Vagina (tissue), 2 donors: ENCODE results near the gene SETBP1.

Source experiments
- POLR2A ChIP-seq, 2 donors: fragments of 450-650 bp; IDR thresholded peaks; one replicate each; pipeline ENCODE4 v1.6.1; 2017; ENCODE audit warnings: antibody characterized with exemption in 2 of 2, mild to moderate bottlenecking in 2 of 2, moderate library complexity in 2 of 2
- POLR2AphosphoS5 ChIP-seq, 2 donors: sonication (generic); formaldehyde crosslinking; IDR thresholded peaks; one replicate each; pipeline ENCODE4 v1.9.0; 2017; ENCODE audit warnings: antibody characterized with exemption in 2 of 2, mild to moderate bottlenecking in 2 of 2, low read depth in 1 of 2; ENCODE audit not compliant: insufficient read depth in 1 of 2
- TF ChIP-seq, protein P1 (sequence below), 3 experiments: fragments of 450-650 bp in 2 of 3; fragments of 200-600 bp in 1 of 3; sonication (generic) in 1 of 3; IDR thresholded peaks; one replicate each; pipeline ENCODE4 v1.5.1; 2017 to 2019; ENCODE audit warnings: antibody characterized with exemption in 3 of 3, mild to moderate bottlenecking in 2 of 3, moderate library complexity in 2 of 3

GRCh38 chr18:44945888-44946401, 265.3 kb downstream of the SETBP1 start:
- TF ChIP-seq, protein P1, sequence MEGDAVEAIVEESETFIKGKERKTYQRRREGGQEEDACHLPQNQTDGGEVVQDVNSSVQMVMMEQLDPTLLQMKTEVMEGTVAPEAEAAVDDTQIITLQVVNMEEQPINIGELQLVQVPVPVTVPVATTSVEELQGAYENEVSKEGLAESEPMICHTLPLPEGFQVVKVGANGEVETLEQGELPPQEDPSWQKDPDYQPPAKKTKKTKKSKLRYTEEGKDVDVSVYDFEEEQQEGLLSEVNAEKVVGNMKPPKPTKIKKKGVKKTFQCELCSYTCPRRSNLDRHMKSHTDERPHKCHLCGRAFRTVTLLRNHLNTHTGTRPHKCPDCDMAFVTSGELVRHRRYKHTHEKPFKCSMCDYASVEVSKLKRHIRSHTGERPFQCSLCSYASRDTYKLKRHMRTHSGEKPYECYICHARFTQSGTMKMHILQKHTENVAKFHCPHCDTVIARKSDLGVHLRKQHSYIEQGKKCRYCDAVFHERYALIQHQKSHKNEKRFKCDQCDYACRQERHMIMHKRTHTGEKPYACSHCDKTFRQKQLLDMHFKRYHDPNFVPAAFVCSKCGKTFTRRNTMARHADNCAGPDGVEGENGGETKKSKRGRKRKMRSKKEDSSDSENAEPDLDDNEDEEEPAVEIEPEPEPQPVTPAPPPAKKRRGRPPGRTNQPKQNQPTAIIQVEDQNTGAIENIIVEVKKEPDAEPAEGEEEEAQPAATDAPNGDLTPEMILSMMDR (IDR thresholded peaks at IDR 0.05) = no peak
- no peak for TF ChIP-seq POLR2AphosphoS5 (IDR thresholded peaks at IDR 0.05; ENCODE audit: insufficient read depth in 1 of 2, low read depth in 1 of 2)
- no peak for TF ChIP-seq POLR2A (IDR thresholded peaks at IDR 0.05)
